Smooth muscle cell of the pulmonary artery (primary cell): ENCODE data around the gene DPPA2. TPM values are rescaled to one million over a fixed set of nuclear protein-coding genes. Genes with fewer than 3 reads are reported as not detected.

Experiments used
- total RNA-seq: library from RNA; depleted of rRNA; stranded (reverse); fragments of >200 nt; gene quantifications from 2 replicates; pipeline ENCODE4 v1.2.3, GENCODE V29; 2014

Gene DPPA2, protein sequence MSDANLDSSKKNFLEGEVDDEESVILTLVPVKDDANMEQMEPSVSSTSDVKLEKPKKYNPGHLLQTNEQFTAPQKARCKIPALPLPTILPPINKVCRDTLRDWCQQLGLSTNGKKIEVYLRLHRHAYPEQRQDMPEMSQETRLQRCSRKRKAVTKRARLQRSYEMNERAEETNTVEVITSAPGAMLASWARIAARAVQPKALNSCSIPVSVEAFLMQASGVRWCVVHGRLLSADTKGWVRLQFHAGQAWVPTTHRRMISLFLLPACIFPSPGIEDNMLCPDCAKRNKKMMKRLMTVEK
- not detected in 2 replicates for total RNA-seq

GRCh38 chr3:109316162-109316730 lies at the start of gene DPPA2:
Gene DPPA2 (minus strand): TSS chr3:109316517. CDS start chr3:109314542, 1,975 bp downstream.

DNA sequence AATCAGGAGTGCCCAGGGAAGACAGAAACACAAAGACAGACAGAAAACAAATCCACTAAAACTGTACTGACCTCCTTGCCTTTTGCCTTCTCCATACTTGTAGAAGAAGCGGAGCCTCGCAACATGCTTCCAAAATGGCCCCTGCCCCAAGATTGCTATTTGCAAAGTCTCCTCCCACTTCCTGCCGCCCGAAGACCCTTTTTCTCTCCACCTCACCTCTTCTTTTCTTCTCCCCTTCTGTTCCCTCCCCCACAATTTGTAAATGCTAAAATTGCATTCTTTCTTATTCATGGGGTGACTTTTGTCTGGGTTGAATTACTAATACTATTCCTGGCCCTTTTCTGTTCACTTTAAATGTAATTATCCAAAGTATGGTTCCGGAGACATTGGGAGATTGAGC lies 21.1 kb upstream of the DPPA2 start, which contains the start of gene DPPA4:
Gene DPPA4 (minus strand): TSS at position 154 of the 400 bp plus-strand sequence. CDS start 29 bp downstream, at position 125.

Other genes with a start within 250 kb of the DPPA2 start
- gene MORC1, start 198.4 kb downstream of the DPPA2 start, total RNA-seq = not detected in 2 replicates
- not detected in 2 replicates for gene C3orf85, start 179.8 kb downstream of the DPPA2 start, total RNA-seq
- gene DPPA4, start 21.0 kb upstream of the DPPA2 start, total RNA-seq = under 0.01 TPM in 1 of 2 replicates, not detected in the other